COLO668 (cell line): Measurements from ENCODE around the gene CTNNA2.

Source experiments
- DNase-seq: peaks from one replicate; lab custom pipeline; 2025; ENCODE audit not compliant: unreplicated experiment; lab: John Stamatoyannopoulos, UW

CTNNA2 gene

GRCh38 chr2:79849241-79849640 is 336.4 kb downstream of the CTNNA2 start:
- DNase-seq: no peak

- DNase-seq: no peak
Observed at GRCh38 chr2:79849949-79850348, 337.1 kb downstream of the CTNNA2 start.

- DNase-seq: no peak
Observed at GRCh38 chr2:79850912-79851311, 338.1 kb downstream of the CTNNA2 start.

- peak; percentile 24 for DNase-seq
Observed at GRCh38 chr2:79855264-79856006, 342.6 kb downstream of the CTNNA2 start.

GRCh38 chr2:79857888-79858287 is 345.0 kb downstream of the CTNNA2 start:
- DNase-seq: no peak

GRCh38 chr2:79860228-79861058 is 347.6 kb downstream of the CTNNA2 start:
- no peak for DNase-seq

- no peak for DNase-seq
Observed at GRCh38 chr2:79861059-79861374, 348.2 kb downstream of the CTNNA2 start.

GRCh38 chr2:79862756-79863155 is 349.9 kb downstream of the CTNNA2 start:
- DNase-seq: no peak

GRCh38 chr2:79872656-79873055 is 359.8 kb downstream of the CTNNA2 start:
- no peak for DNase-seq

GRCh38 chr2:79874015-79874414 is 361.2 kb downstream of the CTNNA2 start:
- no peak for DNase-seq

- DNase-seq: no peak
Observed at GRCh38 chr2:79876430-79876829, 363.6 kb downstream of the CTNNA2 start.

- no peak for DNase-seq
Observed at GRCh38 chr2:79882548-79882947, 369.7 kb downstream of the CTNNA2 start.

- peak; percentile 40 for DNase-seq
Observed at GRCh38 chr2:79887747-79888374, 375.0 kb downstream of the CTNNA2 start.

GRCh38 chr2:79892123-79892522 is 379.3 kb downstream of the CTNNA2 start:
- no peak for DNase-seq

GRCh38 chr2:79899196-79899595 is 386.3 kb downstream of the CTNNA2 start:
- no peak for DNase-seq

GRCh38 chr2:79901161-79901560 is 388.3 kb downstream of the CTNNA2 start:
- DNase-seq: no peak

- no peak for DNase-seq
Observed at GRCh38 chr2:79903222-79904000, 390.6 kb downstream of the CTNNA2 start.

GRCh38 chr2:79906139-79906890 is 393.5 kb downstream of the CTNNA2 start:
- no peak for DNase-seq

GRCh38 chr2:79909521-79909920 is 396.7 kb downstream of the CTNNA2 start:
- DNase-seq: no peak

GRCh38 chr2:79910643-79911042 is 397.8 kb downstream of the CTNNA2 start:
- DNase-seq: no peak

GRCh38 chr2:79915455-79915854 is 402.6 kb downstream of the CTNNA2 start:
- DNase-seq: no peak
